CD4-positive, alpha-beta T cell (primary cell): ENCODE data around the gene PTGES3. TPM values are rescaled to one million over a fixed set of nuclear protein-coding genes. Genes with fewer than 3 reads are reported as not detected.
A peak's percentile ranks its signal among the peaks of the same experiment; 100 is the strongest.

Source experiments
- ATAC-seq: fragments of 200-7000 bp; cut with Tn5 transposase; one replicate; pipeline ENCODE4 v1.10.0; 2022; ENCODE audit warnings: mild to moderate bottlenecking; ENCODE audit not compliant: poor library complexity
- CTCF ChIA-PET: fragments of 350-600 bp; sonication (Branson Sonifier 250); formaldehyde crosslinking; loops from one replicate; lab custom pipeline; 2021; ENCODE audit warnings: antibody characterized with exemption, inconsistent platforms; lab: Charles Lee
- POLR2A ChIA-PET: fragments of 350-600 bp; sonication (Branson Sonifier 250); formaldehyde crosslinking; loops from one replicate; lab custom pipeline; 2021; ENCODE audit warnings: antibody characterized with exemption, inconsistent platforms; lab: Charles Lee
- DNase-seq, 14 experiments: peaks; one replicate each; pipeline ENCODE4 v3.0.0-alpha.2; 2013 to 2020; ENCODE audit warnings: mixed read lengths in 2 of 14
- H3K27ac ChIP-seq, 2 donors: one replicate each; pipeline versions ENCODE4 v1.5.1 to v1.7.0; 2013; ENCODE audit warnings: low read length in 2 of 2, low read depth in 1 of 2, mild to moderate bottlenecking in 1 of 2
- H3K27me3 ChIP-seq, 2 experiments: 1 replicate in 1 of 2; 2 replicates in 1 of 2; pipeline versions ENCODE4 v1.6.1 to v1.7.0; 2013; ENCODE audit warnings: low read length in 2 of 2, control low read depth in 1 of 2, mild to moderate bottlenecking in 1 of 2, moderate library complexity in 1 of 2; ENCODE audit not compliant: insufficient read depth in 2 of 2, control insufficient read depth in 1 of 2
- H3K36me3 ChIP-seq: one replicate; pipeline ENCODE4 v1.6.1; 2013; ENCODE audit warnings: low read length, control low read depth; ENCODE audit not compliant: insufficient read depth
- H3K4me1 ChIP-seq: one replicate; pipeline ENCODE4 v1.6.1; 2013; ENCODE audit warnings: low read length, control low read depth; ENCODE audit not compliant: insufficient read depth
- H3K4me3 ChIP-seq: one replicate; pipeline ENCODE4 v1.5.1; 2013; ENCODE audit warnings: mild to moderate bottlenecking, low read length, moderate library complexity
- H3K9me3 ChIP-seq, 2 experiments: 1 replicate in 1 of 2; 2 replicates in 1 of 2; pipeline versions ENCODE4 v1.6.1 to v1.7.0; 2013; ENCODE audit warnings: low read length in 2 of 2, mild to moderate bottlenecking in 2 of 2, control low read depth in 1 of 2, moderate library complexity in 1 of 2; ENCODE audit not compliant: control insufficient read depth in 1 of 2, insufficient read depth in 1 of 2
- H3K27ac Mint-ChIP-seq: one replicate; pipeline ENCODE4 v1.8.0; 2020; ENCODE audit warnings: mixed read lengths
- H3K27me3 Mint-ChIP-seq: one replicate; pipeline ENCODE4 v1.8.0; 2021; ENCODE audit warnings: mixed read lengths
- H3K36me3 Mint-ChIP-seq: one replicate; pipeline ENCODE4 v1.8.0; 2021; ENCODE audit warnings: low read depth, mixed read lengths
- H3K4me1 Mint-ChIP-seq: one replicate; pipeline ENCODE4 v1.8.0; 2021; ENCODE audit warnings: low read depth, mixed read lengths
- H3K4me3 Mint-ChIP-seq: one replicate; pipeline ENCODE4 v1.8.0; 2020; ENCODE audit warnings: mild to moderate bottlenecking, mixed read lengths
- H3K9me3 Mint-ChIP-seq: one replicate; pipeline ENCODE4 v1.8.0; 2020; ENCODE audit warnings: mixed read lengths
- CTCF ChIP-seq: fragments of 200-600 bp; IDR thresholded peaks from one replicate; pipeline ENCODE4 v1.8.0; 2022; ENCODE audit warnings: antibody characterized with exemption, mild to moderate bottlenecking
- intact Hi-C, 2 experiments: fragments of 100-400 bp; cut with DNase I in 1 of 2; cut with micrococcal nuclease in 1 of 2; formaldehyde crosslinking; loops; one replicate each; pipeline versions ENCODE4 v1.15.1 to v1.9.0; 2023 to 2025; cut with DNase I, micrococcal nuclease
- total RNA-seq, 174 experiments: library from RNA in 2 of 174; stranded (reverse) in 2 of 174; gene quantifications; one replicate each; pipeline ENCODE4 v1.2.3 and lab custom pipeline; 2021 to 2026

PTGES3 gene
- total RNA-seq, 2 experiments from 2014 or later: 146 to 154 TPM

- ChIA-PET CTCF (interaction anchor here (1.2 to 3.7 kb wide), 3 partner anchors 11 to 120 kb away, joined by 3 to 30 read pairs (median 11); partner anchors contain the start of gene PTGES3), POLR2A (interaction anchor here (0.5 to 9.4 kb wide), 11 partner anchors 9 to 478 kb away, joined by 3 to 139 read pairs (median 3); partner anchors contain the start of genes ATP5F1B, NACA, NEMP1 and PTGES3)
- no peak for ATAC-seq
- Mint-ChIP-seq H3K27me3 (no peaks in the 10 kb centered on the region), H3K27ac (peak overlapping the region; percentile 98), H3K36me3 (peaks cover 50% of the 10 kb centered on the region), H3K4me1 (peaks cover 80% of the 10 kb centered on the region), H3K9me3 (no peaks in the 10 kb centered on the region), H3K4me3 (peak overlapping the region; percentile 93)
- Histone ChIP-seq H3K27ac (peak overlapping the region; percentile 45 to 84), H3K27me3 (no peaks in the 10 kb centered on the region), H3K4me3 (peak overlapping the region; percentile 76), H3K9me3 (no peaks in the 10 kb centered on the region), H3K4me1 (peaks cover 68% of the 10 kb centered on the region), H3K36me3 (peaks cover 20% of the 10 kb centered on the region)
- TF ChIP-seq CTCF: no peak
- intact Hi-C loops: loop anchor here in 1 of 2 experiments (10.0 kb wide), 2 partner anchors 450 to 820 kb away; partner anchors contain the start of genes NAB2, ORMDL2 and SARNP
- DNase-seq: peak in 5 of 14 experiments; percentile 8 to 56 (median 33)
Observed at GRCh38 chr12:56634242-56634836, 53.7 kb downstream of the PTGES3 start.

- Histone ChIP-seq H3K36me3 (peaks cover 13% of the 10 kb centered on the region), H3K4me3 (peak overlapping the region; percentile 76), H3K9me3 (no peaks in the 10 kb centered on the region), H3K27ac (peak overlapping the region in 1 of 2 donors; percentile 84), H3K27me3 (no peaks in the 10 kb centered on the region), H3K4me1 (peaks cover 68% of the 10 kb centered on the region)
- H3K27ac Mint-ChIP-seq: peak overlapping the region; percentile 98
- peaks cover 50% of the 10 kb centered on the region for H3K36me3 Mint-ChIP-seq
- no peaks in the 10 kb centered on the region for H3K27me3 Mint-ChIP-seq
- intact Hi-C loops: loop anchor here in 1 of 2 experiments (10.0 kb wide), 2 partner anchors 451 to 819 kb away; partner anchors contain the start of genes NAB2, ORMDL2 and SARNP
- no peak for ATAC-seq
- no peak for TF ChIP-seq CTCF
- POLR2A ChIA-PET: interaction anchor here (0.5 to 9.4 kb wide), 9 partner anchors 9 to 479 kb away, joined by 3 to 139 read pairs (median 3); partner anchors contain the start of genes ATP5F1B, NACA, NEMP1 and PTGES3
- CTCF ChIA-PET: interaction anchor here (1.2 to 3.7 kb wide), 2 partner anchors 10 to 54 kb away, joined by 3 to 30 read pairs; partner anchors contain the start of gene PTGES3
- peaks cover 86% of the 10 kb centered on the region for H3K4me1 Mint-ChIP-seq
- no peaks in the 10 kb centered on the region for H3K9me3 Mint-ChIP-seq
- peak in 1 of 14 experiments; percentile 38 for DNase-seq
- peak overlapping the region; percentile 93 for H3K4me3 Mint-ChIP-seq
Observed at GRCh38 chr12:56633468-56634241, 54.4 kb downstream of the PTGES3 start.
